ENCODE measurements around the gene CELF5.

CELF5 gene

DNA sequence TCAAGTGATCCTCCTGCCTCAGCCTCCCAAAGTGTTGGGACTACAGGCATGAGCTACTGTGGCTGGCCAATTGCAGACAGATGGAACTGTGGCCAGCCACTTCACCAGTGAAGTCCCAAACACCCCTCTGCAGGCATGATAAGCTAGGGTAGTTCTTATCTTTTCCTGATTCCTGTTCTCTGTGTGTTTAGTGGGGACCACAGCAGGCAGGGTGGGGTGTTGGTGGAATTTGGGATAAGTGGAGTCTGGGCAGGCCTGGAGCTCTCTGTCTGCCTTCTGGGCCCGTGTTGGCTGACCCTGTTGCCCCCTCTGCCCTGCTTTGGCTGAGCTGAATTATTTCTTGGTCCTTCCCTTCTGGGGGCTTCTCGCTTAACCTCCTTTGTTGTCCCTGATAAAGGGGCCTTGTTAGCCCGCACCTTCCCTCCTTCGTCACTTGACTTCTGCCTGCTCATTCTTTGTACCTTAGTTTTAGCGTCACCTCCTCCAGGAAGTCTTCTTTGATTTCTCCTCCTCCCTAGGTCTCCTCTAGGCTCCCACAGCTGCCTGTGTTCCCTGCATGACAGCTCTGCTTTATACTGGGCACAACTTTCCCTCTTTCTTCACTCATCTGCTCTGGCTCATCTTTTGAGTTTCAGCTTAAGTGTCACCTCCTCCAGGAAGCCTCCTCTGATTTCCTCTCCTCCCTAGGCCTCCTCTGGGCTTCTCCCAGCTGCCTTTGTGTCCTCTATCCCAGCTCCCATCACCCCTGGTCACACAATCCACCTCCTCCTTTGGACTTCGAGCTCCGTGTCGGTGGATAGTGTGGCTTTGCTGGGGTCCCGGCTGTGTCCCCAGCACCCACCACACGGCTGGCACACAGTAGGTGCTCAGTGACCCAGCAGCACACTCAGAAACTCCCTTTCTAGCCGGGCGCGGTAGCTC, 40.5 kb upstream of the CELF5 start:
- no peak overlapping the region; the same call in 1 of the 2 replicates for H3K27ac ChIP-seq
- TF ChIP-seq ZFX (IDR thresholded peaks at IDR 0.05): no peak
- TF ChIP-seq, protein P1, sequence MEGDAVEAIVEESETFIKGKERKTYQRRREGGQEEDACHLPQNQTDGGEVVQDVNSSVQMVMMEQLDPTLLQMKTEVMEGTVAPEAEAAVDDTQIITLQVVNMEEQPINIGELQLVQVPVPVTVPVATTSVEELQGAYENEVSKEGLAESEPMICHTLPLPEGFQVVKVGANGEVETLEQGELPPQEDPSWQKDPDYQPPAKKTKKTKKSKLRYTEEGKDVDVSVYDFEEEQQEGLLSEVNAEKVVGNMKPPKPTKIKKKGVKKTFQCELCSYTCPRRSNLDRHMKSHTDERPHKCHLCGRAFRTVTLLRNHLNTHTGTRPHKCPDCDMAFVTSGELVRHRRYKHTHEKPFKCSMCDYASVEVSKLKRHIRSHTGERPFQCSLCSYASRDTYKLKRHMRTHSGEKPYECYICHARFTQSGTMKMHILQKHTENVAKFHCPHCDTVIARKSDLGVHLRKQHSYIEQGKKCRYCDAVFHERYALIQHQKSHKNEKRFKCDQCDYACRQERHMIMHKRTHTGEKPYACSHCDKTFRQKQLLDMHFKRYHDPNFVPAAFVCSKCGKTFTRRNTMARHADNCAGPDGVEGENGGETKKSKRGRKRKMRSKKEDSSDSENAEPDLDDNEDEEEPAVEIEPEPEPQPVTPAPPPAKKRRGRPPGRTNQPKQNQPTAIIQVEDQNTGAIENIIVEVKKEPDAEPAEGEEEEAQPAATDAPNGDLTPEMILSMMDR (conservative IDR thresholded peaks at IDR 0.05): no peak

GRCh38 chr19:3184847-3185460, 39.5 kb upstream of the CELF5 start:
- no peak for TF ChIP-seq ZFX (IDR thresholded peaks at IDR 0.05)
- TF ChIP-seq, protein P1 (conservative IDR thresholded peaks at IDR 0.05): no peak
- H3K27ac ChIP-seq: peak overlapping the region; percentile 87

DNA sequence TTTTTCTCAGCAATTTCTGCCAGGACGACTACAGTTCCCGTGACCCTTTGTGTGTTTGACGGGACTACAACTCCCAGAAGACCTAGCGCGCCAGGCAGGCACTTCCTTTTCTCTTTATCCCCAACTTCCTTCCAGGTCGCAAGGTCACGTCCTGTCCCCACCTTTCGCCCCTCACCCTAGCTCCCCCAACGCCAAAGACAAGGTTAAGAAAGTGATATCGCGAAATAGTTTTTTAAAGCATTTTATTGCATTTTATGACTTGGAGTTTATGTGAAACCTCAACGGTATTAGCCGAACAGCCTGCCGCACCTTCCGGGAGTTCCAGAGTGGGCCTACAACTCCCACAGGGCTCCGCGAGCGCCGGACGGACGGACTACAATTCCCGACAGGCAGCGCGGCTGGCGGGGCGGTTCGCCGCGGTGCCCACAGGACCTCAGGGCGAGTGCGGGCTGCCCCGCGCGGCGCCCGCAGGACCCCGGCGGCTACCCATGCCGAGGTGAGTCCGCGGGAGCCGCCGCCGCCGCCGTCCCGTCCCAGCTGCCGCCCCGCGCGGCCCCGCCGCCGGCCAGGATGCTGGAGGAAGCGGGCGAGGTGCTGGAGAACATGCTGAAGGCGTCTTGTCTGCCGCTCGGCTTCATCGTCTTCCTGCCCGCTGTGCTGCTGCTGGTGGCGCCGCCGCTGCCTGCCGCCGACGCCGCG, 38.9 kb upstream of the CELF5 start, which contains the start of gene NCLN:
Gene NCLN (plus strand): TSS at position 470 of the 699 bp plus-strand sequence. CDS start 101 bp downstream, at position 571.
- H3K27ac ChIP-seq: peak within 1 kb of the TSS; percentile 87
- no peak for TF ChIP-seq ZFX (IDR thresholded peaks at IDR 0.05)
- TF ChIP-seq, protein P1 (conservative IDR thresholded peaks at IDR 0.05): no peak

DNA sequence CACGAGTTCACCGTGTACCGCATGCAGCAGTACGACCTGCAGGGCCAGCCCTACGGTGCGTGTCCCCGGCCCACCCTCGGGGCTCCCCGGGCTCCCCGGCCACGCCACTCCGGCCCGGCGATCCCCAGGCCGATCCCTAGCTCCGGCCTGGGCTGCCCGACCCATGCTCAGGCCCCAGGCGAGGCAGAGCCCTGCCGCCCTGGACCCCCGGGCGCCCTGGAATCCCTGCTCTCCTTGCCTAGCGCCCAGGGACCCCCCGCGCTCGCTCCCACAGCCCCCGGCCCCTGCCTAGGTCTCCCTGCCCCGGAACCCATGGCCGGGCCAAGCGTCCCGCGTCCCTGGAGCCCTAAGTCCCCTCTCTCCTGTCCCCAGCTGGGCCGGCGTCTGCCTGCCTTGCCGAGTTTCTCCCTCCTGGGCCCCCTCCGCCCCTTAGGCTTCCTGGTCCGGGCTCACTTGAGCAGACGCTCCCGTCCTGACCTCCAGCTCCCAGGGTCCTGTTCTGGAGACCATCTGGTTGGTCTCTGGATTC, 38.2 kb upstream of the CELF5 start:
- TF ChIP-seq, protein P1 (conservative IDR thresholded peaks at IDR 0.05): no peak
- peak; percentile 92; the same call in 1 of the 2 replicates for TF ChIP-seq ZFX (IDR thresholded peaks at IDR 0.05)

DNA sequence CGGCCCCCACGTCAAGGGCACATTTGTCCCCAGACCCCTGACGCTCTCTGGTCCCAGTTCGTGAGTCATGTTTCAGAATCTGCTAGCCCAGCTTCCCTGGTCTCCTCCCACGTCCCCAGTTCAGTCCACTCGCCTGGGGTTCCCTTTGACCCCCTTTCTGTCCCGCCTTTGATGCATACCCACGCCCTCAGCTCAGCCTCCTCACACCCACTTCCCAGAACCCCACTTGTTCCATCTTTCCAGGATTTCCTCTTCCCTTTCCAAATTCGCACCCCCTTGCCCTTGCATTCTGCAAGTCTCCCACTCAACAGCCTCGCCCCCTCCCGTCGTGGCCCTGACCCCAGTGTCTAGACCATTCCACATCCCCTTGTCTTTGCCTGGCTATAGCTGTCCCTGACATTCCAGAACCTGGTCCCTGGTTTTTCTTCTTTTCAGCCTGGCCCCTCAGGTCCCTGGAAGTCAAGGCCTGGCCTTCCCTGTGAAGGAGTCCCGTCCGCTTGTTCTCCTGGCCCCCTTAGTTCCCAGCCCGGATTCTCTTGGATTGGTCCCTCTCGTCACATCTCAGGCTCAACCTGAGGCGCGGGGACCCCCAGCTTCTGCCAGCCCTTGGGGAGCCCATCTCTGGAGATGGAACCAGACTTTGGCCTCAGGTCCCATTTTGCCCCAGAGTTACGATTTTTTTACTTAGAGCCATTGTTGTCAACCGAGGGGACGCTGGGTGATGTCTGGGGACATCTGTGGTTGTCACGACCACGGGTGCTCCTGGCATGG, 37.4 kb upstream of the CELF5 start:
- peak overlapping the region; percentile 87 for H3K27ac ChIP-seq
- TF ChIP-seq, protein P1 (conservative IDR thresholded peaks at IDR 0.05): no peak
- no peak for TF ChIP-seq ZFX (IDR thresholded peaks at IDR 0.05)

More for the DNA sequence above, 38.2 kb upstream of the CELF5 start:
- peak overlapping the region; percentile 87 for H3K27ac ChIP-seq

GRCh38 chr19:3187662-3188511, 36.6 kb upstream of the CELF5 start:
- TF ChIP-seq, protein P1 (conservative IDR thresholded peaks at IDR 0.05): no peak
- TF ChIP-seq ZFX (IDR thresholded peaks at IDR 0.05): no peak
- H3K27ac ChIP-seq: no peak overlapping the region
